Activated CD8-positive, alpha-beta memory T cell treated with anti-CD3 and anti-CD28 coated beads for 24 hours (primary cell): ENCODE data around the gene SCTR.

Experiments used
- DNase-seq: peaks from one replicate; pipeline ENCODE4 v3.0.0-alpha.2; 2020

Gene SCTR

GRCh38 chr2:119472749-119473148, 51.5 kb downstream of the SCTR start:
- no peak for DNase-seq

- no peak for DNase-seq
Measured at GRCh38 chr2:119469661-119470297, 54.5 kb downstream of the SCTR start.

GRCh38 chr2:119469131-119469530, 55.2 kb downstream of the SCTR start:
- DNase-seq: no peak

GRCh38 chr2:119468154-119468955, 55.9 kb downstream of the SCTR start:
- no peak for DNase-seq

GRCh38 chr2:119466373-119466772, 57.9 kb downstream of the SCTR start:
- no peak for DNase-seq

- no peak for DNase-seq
Measured at GRCh38 chr2:119465687-119466086, 58.6 kb downstream of the SCTR start.

- DNase-seq: no peak
Measured at GRCh38 chr2:119464981-119465380, 59.3 kb downstream of the SCTR start.

- DNase-seq: no peak
Measured at GRCh38 chr2:119463990-119464389, 60.3 kb downstream of the SCTR start.

- no peak for DNase-seq
Measured at GRCh38 chr2:119463136-119463535, 61.1 kb downstream of the SCTR start.

GRCh38 chr2:119462574-119462973, 61.7 kb downstream of the SCTR start:
- no peak for DNase-seq

GRCh38 chr2:119461811-119462210, 62.5 kb downstream of the SCTR start:
- DNase-seq: no peak

GRCh38 chr2:119460076-119460475, 64.2 kb downstream of the SCTR start:
- DNase-seq: no peak

GRCh38 chr2:119455066-119455718, 69.1 kb downstream of the SCTR start:
- no peak for DNase-seq

- DNase-seq: no peak
Measured at GRCh38 chr2:119453972-119454593, 70.2 kb downstream of the SCTR start.

GRCh38 chr2:119451336-119452050, 72.8 kb downstream of the SCTR start:
- DNase-seq: no peak

- no peak for DNase-seq
Measured at GRCh38 chr2:119449521-119449920, 74.8 kb downstream of the SCTR start.

GRCh38 chr2:119448427-119449141, 75.7 kb downstream of the SCTR start:
- no peak for DNase-seq

GRCh38 chr2:119446037-119446436, 78.2 kb downstream of the SCTR start:
- no peak for DNase-seq

GRCh38 chr2:119442850-119443249, 81.4 kb downstream of the SCTR start:
- DNase-seq: no peak

GRCh38 chr2:119442226-119442619, 82.1 kb downstream of the SCTR start:
- no peak for DNase-seq

GRCh38 chr2:119441376-119442225, 82.7 kb downstream of the SCTR start:
- no peak for DNase-seq
